ENCODE results near the gene ZNF561.
"Not testable (repeated sequence)": the region's sequence is repeated elsewhere in the genome, so short reads cannot be mapped to it uniquely, and the experiment has no call there.

The ZNF561 gene

DNA sequence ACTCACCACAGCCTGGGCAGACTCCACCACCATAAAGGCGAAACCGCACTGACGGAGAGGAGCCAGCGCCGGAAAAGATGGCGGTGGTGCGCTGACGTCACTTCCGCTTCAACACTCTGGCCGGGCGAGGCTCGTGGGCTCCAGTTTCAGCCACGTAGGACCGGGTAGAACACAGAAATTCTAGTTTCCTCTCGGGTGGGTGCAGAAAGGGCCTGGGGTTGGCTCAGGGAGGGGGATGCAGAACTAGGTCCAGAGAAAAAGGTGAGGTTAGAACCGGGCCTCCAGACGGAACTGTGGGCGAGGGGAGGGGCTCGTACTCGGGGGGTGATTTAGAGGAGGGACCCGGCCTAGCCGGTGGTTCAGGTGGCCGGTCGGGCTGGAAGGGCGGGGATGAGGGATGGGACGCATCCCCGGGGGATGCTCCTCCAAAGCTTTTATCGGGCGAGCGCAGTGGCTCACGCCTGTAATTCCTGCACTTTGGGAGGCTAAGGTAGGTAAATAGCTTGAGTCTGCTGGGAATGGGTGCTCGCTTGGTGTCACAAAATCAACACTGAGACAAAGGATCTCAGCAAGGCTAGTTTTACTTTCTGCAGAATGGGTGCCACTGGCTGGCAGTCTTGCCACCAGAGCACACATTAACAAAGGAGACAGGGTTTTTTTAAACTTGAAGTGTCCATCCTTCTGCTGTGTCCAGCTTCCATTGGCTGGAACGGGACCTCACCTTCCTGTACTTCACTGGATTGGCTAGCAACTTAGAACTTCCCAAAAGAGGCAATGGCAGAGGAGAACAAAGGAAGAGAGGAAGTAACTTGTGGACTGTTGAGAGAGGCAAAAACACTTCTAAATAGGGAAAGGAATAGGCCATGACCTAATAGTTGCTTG lies at the start of gene ZNF561:
TSS of gene ZNF561 (minus strand) at position 77 of the 882 bp plus-strand sequence. CDS start 1,776 bp downstream, outside the sequence.
- DNase-seq = peak; percentile 71 to 78

DNA sequence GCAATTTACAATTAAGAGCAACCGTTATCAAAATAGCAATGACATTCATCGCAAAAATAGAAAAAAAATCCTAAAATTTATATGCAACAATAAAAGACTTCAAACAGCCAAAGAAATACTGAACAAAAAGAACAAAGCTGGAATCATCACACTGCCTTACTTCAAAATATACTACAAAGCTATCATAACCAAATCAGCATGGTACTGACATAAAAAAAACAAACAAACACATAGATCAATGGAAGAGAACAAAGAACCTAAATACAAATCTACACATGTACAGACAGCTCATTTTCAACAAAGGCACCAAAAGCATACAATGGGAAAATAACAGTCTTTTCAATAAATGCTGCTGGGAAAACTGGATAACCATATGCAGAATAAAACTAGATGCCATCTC lies 47.5 kb upstream of the ZNF561 start:
- no peak for DNase-seq

DNA sequence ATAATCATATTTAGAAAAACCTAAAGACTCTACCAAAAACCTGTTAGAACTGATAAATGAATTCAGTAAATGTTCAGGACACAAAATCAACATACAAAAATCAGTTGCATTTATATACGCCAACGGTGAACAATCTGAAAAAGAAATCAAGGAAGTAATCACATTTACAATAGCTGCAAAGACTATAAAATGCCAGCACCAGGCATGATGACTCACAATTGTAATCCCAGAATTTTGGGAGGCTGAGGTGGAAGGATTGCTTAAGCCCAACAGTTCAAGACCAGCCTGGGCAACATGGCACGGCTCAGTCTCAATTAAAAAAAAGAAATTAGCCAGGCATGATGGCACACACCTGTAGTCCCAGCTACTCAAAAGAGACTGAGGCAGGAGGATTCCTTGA lies 46.9 kb upstream of the ZNF561 start:
- no peak for DNase-seq

DNA sequence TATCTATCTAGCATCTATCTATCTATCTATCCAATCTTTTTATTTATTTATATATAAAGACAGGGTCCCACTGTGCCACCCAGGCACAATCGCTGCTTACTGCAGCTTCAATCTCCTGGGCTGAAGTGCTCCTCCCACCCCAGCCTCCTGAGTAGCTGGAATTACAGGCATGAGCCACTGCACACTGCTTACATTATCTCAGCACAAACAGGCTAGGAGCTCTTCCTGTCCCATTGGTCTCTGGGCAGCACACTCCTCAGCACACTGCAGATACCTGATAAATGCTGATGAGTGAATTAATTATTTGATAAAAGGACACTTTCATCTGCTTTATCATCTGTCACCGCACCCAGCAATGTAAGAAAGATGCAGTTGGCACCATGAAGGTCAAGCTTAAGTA lies 37.7 kb upstream of the ZNF561 start:
- no peak for DNase-seq

DNA sequence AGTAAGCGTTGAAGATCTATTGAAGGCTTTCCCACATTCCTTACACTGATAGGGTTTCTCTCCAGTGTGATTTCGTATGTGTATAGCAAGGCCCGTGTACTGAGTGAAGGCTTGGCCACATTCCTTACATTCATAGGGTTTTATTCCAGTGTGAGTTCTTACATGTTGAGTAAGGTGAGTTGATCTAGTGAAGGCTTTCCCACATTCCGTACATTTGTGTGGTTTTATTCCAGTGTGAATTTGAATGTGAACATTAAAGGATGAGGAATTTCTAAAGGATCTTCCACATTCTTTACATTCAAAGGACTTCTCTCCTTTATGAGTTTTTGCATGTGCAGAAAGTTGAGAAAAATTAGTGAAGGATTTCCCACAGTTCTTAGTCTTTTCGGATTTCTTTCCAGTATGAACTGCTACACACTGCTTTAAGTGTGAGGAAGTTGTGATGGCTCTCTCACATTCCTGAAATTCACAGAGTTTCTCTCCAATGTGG lies 32.1 kb upstream of the ZNF561 start:
- DNase-seq = not testable (repeated sequence)

DNA sequence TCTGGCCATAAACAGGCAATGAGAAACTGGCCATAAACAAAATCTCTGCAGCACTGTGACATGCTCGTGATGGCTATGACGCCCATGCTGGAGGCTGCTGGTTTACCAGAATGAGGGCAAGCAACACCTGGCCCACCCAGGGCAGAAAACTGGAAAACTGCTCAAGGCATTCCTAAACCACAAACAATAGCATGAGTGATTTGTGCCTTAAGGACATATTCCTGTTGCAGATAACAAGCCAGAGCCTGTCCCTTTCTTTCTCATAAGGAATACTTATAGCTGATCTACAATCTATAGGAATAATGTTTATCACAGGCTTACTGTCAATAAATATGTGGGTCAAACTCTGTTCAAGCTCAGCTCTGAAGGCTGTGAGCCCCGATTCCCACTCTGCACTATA lies 30.4 kb upstream of the ZNF561 start:
- DNase-seq = not testable (repeated sequence)

DNA sequence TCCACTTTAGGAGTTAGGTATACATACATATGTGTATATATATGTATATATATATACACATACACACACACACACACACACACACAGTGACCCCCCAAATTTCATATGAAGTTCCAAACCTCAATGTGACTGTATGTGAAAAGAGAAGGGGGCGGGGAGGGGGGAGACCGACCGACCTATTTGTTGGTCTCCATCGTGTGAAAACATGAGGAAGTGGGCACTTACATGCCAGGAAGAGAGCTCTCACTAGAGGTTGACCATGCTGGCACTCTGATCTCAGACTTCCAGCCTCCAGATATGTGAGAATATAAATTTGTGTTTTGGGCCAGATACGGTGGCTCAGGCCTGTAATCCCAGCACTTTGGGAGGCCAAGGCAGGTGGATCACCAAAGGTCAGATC lies 29.3 kb upstream of the ZNF561 start:
- no peak for DNase-seq

DNA sequence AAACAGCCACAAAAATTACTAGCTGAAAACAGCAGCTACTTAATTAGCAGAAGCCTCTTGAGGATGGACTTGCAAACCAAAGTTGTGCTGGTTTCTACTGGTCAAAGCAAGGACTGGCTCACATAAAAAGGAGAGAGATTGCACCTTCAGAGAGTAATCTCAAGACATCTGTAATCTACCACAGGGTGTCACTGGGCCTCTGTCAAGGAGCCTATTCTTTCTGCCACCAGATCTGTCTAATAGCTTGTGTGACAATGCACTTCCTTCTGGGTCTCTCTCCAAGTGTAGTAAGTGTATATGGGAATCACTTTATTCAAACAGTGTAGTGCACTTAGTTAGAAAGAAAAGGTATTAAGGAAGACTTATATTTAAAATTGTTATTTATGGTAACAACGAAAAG lies 24.4 kb upstream of the ZNF561 start:
- no peak for DNase-seq

DNA sequence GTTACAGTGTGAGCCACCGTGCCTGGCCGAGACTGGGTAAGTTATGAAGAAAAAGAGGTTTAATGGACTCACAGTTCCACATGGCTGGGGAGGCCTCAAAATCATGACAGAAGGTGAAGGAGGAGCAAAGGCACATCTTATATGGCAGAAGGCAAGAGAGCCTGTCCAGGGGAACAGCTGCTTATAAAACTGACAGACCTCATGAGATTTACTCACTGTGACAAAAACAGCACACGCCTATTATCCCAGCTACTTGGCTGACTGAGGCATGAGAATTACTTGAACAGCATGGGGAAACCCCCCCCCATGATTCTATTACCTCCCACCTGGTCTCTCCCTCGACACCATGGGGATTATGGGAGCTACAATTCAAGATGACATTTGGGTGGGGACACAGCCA lies 23.4 kb upstream of the ZNF561 start:
- DNase-seq = no peak

DNA sequence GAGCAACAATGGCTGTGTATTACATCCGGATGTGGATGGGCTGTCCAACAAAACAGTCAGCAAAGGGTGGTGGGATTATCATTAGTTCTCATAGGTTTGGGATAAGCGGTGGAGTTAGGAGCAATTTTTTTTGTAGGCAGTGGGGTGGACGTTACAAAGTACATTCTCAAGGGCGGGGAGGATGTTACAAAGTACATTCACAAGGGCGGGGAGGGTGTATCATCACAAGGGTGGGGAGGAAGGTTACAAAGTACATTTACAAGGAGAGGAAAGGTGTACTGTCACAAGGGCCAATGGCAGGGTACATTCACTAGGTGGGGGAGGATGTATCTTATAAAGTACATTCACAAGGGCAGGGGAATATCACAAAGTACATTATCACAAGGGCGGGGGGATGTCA lies 20.8 kb upstream of the ZNF561 start:
- DNase-seq = no peak

DNA sequence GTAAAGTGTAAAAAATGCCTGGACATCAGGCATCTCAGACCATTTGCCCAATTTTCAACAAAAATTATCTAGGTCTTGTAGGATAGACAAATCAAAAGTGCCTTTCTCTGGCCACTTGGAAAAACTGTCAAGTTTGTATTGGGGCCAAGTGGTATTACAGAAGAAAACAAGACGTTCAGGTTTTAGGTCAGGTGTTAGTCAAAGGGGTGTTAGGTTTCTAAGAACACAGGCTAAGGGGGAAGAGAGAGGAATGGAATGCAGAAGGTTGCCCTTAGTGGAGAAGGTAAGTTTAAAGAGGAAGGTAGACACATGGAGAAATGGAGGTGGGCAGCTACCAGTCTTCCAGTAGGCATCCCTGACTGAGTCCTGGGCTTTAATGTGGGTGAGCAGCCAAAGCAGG lies 19.9 kb upstream of the ZNF561 start:
- no peak for DNase-seq

DNA sequence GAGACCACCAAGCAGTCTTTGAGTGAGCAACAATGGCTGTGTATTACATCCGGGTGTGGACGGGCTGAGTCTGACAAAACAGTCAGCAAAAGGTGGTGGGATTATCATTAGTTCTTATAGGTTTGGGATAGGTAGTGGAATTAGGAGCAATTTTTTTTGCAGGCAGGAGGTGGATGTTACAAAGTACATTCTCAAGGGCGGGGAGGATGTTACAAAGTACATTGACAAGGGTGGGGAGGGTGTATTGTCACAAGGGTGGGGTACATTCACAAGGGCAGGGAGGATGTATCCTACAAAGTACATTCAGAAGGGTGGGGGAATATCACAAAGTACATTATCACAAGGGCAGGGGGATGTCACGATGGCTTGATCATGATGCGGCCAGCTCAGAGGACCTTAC lies 15.0 kb upstream of the ZNF561 start:
- no peak for DNase-seq

DNA sequence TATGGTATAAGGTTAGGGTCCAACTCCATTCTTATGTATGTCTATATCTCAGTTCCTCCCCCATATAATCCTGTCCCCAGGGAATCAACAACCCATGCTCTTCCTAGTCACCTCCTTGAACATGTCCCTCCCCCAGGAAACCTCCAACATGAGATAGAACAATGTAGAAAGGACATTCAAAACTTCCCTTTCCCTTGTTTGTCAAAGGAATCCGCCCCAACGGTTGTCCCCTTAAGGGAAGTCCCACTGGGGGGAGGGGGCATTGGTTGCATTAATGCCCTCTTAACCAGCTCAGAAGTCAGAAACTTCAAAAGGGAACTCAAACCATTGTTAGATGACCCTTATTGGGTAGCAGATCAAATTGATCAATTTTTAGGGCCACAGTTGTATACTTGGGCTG lies 6.8 kb upstream of the ZNF561 start:
- no peak for DNase-seq

DNA sequence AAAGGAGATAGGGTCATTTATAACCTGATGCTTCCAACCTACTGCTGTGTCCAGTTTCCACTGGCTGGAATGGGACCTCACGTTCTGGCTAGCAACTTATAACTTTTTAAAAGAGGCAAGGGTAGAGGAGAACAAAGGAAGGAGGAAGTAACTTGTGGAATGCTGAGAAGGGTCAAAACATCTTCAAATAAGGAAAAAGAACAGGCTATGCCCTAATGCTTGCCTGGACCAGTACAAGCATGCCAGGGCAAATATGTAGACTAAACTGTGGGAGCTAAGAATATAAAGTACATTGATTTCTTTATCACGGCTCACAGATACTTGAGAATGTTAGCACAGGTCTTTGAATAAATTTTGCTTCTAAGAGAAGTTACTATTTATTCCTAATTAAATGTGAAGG lies 1.5 kb upstream of the ZNF561 start:
- no peak for DNase-seq

DNA sequence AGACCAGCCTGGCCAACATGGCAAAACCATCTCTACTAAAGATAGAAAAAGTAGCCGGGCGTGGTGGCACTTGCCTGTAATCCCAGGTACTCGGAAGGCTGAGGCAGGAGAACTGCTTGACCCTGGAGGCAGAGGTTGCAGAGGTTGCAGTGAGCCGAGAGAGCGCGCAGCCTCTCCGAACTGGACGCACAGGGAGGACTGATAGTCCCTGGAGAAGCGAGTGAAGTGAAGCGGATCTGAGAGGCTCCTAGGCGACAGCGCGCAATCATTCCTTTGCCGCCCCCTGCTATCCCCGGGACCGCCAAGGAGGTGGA lies 233 bp downstream of the ZNF561 start:
- no peak for DNase-seq

DNA sequence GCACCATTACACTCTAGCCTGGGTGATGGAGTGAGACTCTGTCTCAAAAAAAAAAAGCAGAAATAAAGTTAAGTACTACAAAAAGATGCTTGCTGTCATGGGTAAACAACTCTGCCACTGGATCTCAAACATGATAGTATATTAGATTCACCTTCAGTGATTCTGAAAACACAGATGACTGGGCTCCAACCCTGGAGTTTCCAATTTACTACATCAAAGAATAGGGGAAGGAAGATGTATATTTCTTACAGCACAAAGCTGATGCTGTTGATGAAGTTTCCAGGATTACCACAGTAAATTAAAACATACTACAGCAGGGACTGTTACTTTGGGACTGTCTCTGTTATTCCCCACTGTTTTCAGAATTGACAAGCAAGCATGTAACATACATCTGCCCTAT lies 5.2 kb downstream of the ZNF561 start:
- DNase-seq = no peak

DNA sequence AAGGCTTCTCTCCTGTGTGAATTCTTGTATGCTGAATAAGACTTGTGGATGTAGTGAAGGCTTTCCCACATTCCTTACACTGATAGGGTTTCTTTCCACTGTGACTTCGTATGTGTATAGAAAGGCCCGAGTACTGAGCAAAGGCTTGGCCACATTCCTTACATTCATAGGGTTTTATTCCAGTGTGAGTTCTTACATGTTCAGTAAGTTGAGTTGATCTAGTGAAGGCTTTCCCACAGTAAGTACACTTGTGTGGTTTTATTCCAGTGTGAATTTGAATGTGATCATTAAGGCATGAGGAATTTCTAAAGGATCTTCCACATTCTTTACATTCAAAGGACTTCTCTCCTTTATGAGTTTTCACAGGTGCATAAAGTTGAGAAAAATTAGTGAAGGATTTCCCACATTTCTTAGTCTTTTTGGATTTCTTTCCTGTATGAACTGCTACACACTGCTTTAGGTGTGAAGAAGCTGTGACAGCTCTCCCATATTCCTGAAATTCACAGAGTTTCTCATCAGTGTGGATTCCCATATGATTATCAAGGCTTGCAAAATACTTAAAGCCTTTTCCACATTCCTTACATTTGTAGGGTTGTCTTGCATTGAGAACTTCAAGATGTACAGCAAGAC lies 10.4 kb downstream of the ZNF561 start:
- no peak for DNase-seq

DNA sequence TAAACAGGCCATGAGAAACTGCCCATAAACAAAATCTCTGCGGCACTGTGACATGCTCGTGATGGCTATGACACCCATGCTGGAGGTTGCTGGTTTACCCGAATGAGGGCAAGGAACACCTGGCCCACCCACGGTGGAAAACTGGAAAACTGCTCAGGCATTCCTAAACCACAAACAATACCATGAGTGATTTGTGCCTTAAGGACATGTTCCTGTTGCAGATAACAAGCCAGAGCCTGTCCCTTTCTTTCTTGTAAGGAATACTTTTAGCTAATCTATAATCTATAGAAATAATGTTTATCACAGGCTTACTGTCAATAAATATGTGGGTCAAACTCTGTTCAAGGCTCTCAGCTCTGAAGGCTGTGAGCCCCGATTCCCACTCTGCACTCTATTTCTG lies 12.1 kb downstream of the ZNF561 start:
- DNase-seq = no peak

DNA sequence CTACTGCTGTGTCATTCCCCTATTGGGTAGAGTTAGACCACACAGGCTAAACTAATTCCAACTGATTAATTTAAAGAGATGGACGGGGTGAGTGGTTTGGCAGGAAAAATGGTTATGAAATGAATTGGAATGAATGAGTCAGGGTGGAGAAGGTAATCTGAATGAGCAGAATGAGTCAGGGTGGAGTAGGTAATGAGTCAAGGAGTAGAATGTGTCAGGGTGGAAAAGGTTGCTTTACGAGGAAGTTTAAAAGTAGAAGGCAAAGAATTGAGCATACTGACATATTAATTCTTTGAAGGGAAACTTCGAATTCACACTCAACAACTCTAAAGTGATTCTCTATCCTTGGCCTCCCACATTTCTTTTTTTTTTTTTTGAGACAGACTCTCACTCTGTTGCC lies 24.0 kb downstream of the ZNF561 start:
- no peak for DNase-seq

DNA sequence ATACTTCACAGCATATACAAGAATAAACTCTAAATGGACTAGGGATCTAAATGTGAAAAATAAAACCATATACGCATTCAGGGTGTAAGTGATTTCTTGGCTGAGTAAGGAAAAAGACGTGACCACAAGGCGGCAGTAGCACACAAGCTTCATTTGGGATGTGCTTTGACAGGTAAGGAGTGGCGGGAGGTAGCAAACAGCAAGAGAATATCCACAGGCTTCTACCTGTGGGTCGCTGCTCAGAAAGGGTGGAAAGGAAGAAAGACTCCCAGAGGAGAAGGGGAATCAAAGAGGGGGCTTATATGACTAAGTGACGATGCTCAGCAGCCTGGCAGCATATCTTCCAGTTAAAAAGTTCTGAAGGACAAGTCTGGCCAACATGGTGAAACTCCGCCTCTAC lies 34.3 kb downstream of the ZNF561 start:
- DNase-seq = peak; percentile 23 to 42

DNA sequence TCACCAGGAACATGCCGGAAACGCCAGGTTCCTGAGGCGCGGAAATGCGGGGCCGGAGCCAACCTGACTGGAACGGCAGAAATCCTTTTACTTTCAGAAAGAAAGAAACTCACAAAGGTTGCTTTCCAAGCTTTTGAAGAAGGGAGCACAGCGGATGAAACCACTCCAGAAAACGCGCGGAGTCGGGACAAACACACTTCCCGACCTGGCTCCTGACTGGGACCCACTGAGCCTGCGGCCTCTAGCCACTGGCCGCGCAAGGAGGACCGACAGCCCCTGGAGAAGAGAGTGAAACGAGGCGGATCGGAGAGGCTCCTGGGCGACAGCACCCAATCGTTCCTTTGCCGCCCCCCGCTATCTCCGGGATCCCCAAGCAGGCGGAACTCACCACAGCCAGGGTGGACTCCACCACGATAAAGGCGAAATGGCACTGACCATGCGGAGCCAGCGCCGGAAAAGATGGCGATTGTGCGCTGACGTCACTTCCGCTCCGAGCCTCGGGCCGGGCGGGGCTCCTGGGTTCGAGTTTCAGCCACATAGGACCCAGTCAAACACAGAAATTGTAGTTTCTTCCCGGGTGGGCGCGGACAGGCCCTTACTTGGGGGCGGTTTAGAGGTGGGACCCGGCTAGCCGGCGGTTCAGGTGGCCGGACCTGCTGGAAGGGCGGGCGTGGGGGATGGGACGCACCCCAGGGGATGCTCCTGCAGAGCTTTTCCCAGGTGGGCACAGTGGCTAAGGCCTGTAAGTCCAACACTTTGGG lies 36.8 kb downstream of the ZNF561 start, which contains the start of gene ZNF121:
TSS of gene ZNF121 (minus strand) at position 432 of the 761 bp plus-strand sequence. CDS start 16,407 bp downstream, outside the sequence.
- peak; percentile 79 to 86 for DNase-seq

DNA sequence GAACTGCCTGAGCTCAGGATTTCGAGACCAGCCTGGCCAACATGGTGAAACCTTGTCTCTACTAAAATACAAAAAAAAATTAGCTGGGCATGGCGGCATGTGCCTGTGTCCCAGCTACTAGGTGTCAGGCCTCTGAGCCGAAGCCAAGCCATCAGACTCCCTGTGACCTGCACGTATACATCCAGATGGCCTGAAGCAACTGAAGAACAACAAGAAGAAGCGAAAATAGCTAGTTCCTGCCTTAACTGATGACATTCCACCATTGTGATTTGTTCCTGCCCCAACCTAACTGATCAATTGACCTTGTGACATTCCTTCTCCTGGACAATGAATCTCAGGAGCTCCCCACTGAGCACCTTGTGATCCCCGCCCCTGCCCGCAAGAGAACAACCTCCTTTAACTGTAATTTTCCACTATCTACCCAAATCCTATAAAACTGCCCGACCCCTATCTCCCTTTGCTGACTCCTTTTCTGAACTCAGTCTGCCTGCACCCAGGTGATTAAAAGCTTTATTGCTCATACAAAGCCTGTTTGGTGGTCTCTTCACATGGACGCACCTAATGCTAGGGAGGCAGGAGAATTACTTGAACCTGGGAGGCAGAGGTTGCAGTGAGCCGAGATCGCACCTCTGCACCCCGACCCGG lies 38.8 kb downstream of the ZNF561 start:
- not testable (repeated sequence) for DNase-seq

DNA sequence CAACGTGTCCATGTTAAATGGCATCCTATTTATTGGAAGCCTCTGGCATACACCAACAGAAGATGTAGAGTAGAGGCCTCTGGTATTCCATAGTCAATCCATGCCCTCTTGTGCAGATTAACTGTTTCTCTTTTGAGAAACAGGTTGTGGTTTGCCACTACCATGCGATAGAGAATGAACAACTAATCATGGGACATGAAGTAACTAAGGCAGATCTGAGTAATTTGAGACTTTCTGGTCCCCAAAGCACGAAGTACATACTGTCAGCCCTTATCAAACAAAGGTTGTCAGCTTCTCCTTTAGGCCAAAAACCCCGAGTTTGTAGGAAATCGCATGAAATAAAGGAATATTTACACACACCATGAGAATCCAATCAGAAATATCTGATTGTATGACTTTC lies 40.3 kb downstream of the ZNF561 start:
- DNase-seq = no peak
